HepG2 (cell line): Measurements from ENCODE around the gene UBE2L6. TPM values are rescaled to one million over a fixed set of nuclear protein-coding genes. Genes with fewer than 3 reads are reported as not detected.

ENCODE experiments used
- AKAP8 ChIP-seq: sonication (generic); formaldehyde crosslinking; IDR thresholded peaks from 2 replicates; pipeline ENCODE4 v1.5.1; 2020; ENCODE audit warnings: mild to moderate bottlenecking, missing genetic modification reagents
- DNMT3B ChIP-seq: conservative IDR thresholded peaks from 2 replicates; pipeline ENCODE4 v1.6.1; 2016; ENCODE audit warnings: missing biosample characterization, control low read depth
- FLYWCH1 ChIP-seq: sonication (generic); formaldehyde crosslinking; IDR thresholded peaks from 2 replicates; pipeline ENCODE4 v1.8.1; 2023; ENCODE audit warnings: mild to moderate bottlenecking, missing genetic modification reagents
- HMG20A ChIP-seq: IDR thresholded peaks from 2 replicates; pipeline ENCODE4 v1.6.1; 2016; ENCODE audit warnings: borderline replicate concordance
- HNF4G ChIP-seq, 2 experiments: sonication (generic) in 1 of 2; formaldehyde crosslinking in 1 of 2; IDR thresholded peaks; 2 replicates each; pipeline versions ENCODE4 v1.4.0 to v1.6.1; 2011 to 2020; ENCODE audit warnings: borderline replicate concordance in 2 of 2, low read depth in 2 of 2, mild to moderate bottlenecking in 2 of 2, low read length in 1 of 2, missing genetic modification reagents in 1 of 2, moderate library complexity in 1 of 2
- IRF1 ChIP-seq: sonication (generic); formaldehyde crosslinking; IDR thresholded peaks from 2 replicates; pipeline ENCODE4 v1.4.0; 2020; ENCODE audit warnings: low read depth, mild to moderate bottlenecking, missing genetic modification reagents
- MAFF ChIP-seq: IDR thresholded peaks from 2 replicates; pipeline ENCODE4 v1.6.1; 2011; ENCODE audit warnings: low read depth, low read length, improper control_type of control experiment
- MATR3 ChIP-seq: sonication (generic); formaldehyde crosslinking; IDR thresholded peaks from 2 replicates; pipeline ENCODE4 v1.4.0; 2020; ENCODE audit warnings: missing genetic modification reagents
- MTF1 ChIP-seq: sonication (generic); formaldehyde crosslinking; IDR thresholded peaks from 2 replicates; pipeline ENCODE4 v1.5.0; 2020; ENCODE audit warnings: missing genetic modification reagents
- MYNN ChIP-seq: sonication (generic); formaldehyde crosslinking; IDR thresholded peaks from 2 replicates; pipeline ENCODE4 v1.4.0; 2020; ENCODE audit warnings: mild to moderate bottlenecking, low read depth, missing genetic modification reagents
- NCOA2 ChIP-seq: sonication (generic); formaldehyde crosslinking; IDR thresholded peaks from 2 replicates; pipeline ENCODE4 v1.8.0; 2022; ENCODE audit warnings: inconsistent platforms
- NR2C2 ChIP-seq: sonication (generic); formaldehyde crosslinking; IDR thresholded peaks from 2 replicates; pipeline ENCODE4 v1.4.0; 2020; ENCODE audit warnings: missing genetic modification reagents, mild to moderate bottlenecking, moderate library complexity, borderline replicate concordance
- NR2F1 ChIP-seq, 2 experiments: fragments of 450-650 bp in 1 of 2; formaldehyde crosslinking in 1 of 2; IDR thresholded peaks; 2 replicates each; pipeline versions ENCODE4 v1.5.0 to v1.6.1; 2016 to 2020; ENCODE audit warnings: mild to moderate bottlenecking in 1 of 2, missing compliant biosample characterization in 1 of 2, missing genetic modification reagents in 1 of 2, moderate library complexity in 1 of 2
- NR3C1 ChIP-seq: sonication (generic); formaldehyde crosslinking; IDR thresholded peaks from 2 replicates; pipeline ENCODE4 v1.4.0; 2020; ENCODE audit warnings: missing genetic modification reagents
- PRPF4 ChIP-seq: fragments of 200-400 bp; formaldehyde crosslinking; IDR thresholded peaks from 2 replicates; pipeline ENCODE4 v1.6.1; 2016; ENCODE audit warnings: low read length, low read depth; ENCODE audit not compliant: poor library complexity, severe bottlenecking
- RAD21 ChIP-seq: fragments of 450-650 bp; formaldehyde crosslinking; IDR thresholded peaks from 2 replicates; pipeline ENCODE4 v1.5.0; 2020; ENCODE audit warnings: mild to moderate bottlenecking
- SMARCC2 ChIP-seq: fragments of 450-650 bp; IDR thresholded peaks from 2 replicates; pipeline ENCODE4 v1.6.1; 2017; ENCODE audit warnings: antibody characterized with exemption, mild to moderate bottlenecking
- THYN1 ChIP-seq: sonication (generic); formaldehyde crosslinking; IDR thresholded peaks from 2 replicates; pipeline ENCODE4 v1.8.1; 2023; ENCODE audit warnings: low read depth, mild to moderate bottlenecking, moderate library complexity, missing genetic modification reagents, borderline replicate concordance
- ZBTB42 ChIP-seq: sonication (generic); formaldehyde crosslinking; IDR thresholded peaks from 2 replicates; pipeline ENCODE4 v1.5.0; 2020; ENCODE audit warnings: mild to moderate bottlenecking, missing genetic modification reagents
- ZNF207 ChIP-seq: fragments of 450-650 bp; IDR thresholded peaks from 2 replicates; pipeline ENCODE4 v1.6.1; 2016; ENCODE audit warnings: antibody characterized with exemption, borderline replicate concordance
- ZNF317 ChIP-seq: sonication (generic); formaldehyde crosslinking; IDR thresholded peaks from 2 replicates; pipeline ENCODE4 v1.5.0; 2020; ENCODE audit warnings: mild to moderate bottlenecking, missing genetic modification reagents
- ZNF431 ChIP-seq: sonication (generic); formaldehyde crosslinking; IDR thresholded peaks from 2 replicates; pipeline ENCODE4 v1.9.0; 2022; ENCODE audit warnings: missing genetic modification reagents, low read depth, mild to moderate bottlenecking, borderline replicate concordance
- ZNF879 ChIP-seq: sonication (generic); formaldehyde crosslinking; IDR thresholded peaks from 2 replicates; pipeline ENCODE4 v1.8.1; 2023; ENCODE audit warnings: missing genetic modification reagents
- polyA plus RNA-seq, 8 experiments: library from polyadenylated mRNA; depleted of rRNA in 3 of 8; stranded (reverse) in 7 of 8; unstranded in 1 of 8; fragments of >200 nt; fragmentation: Illumina TruSeq in 4 of 8; extraction: Trizol in 4 of 8; gene quantifications; 2 replicates each; pipeline versions ENCODE4 v1.2.1 to v1.2.3, GENCODE V29; 2011 to 2016; ENCODE audit warnings: low read depth in 4 of 8, missing spikeins in 1 of 8, mixed read lengths in 1 of 8; ENCODE audit not compliant: insufficient read depth in 1 of 8
- total RNA-seq, 5 experiments: library from RNA; depleted of rRNA; stranded (reverse); fragments of >200 nt; fragmentation: Illumina TruSeq; extraction: Trizol; gene quantifications; 2 replicates each; pipeline ENCODE4 v1.2.3, GENCODE V29; 2016; ENCODE audit warnings: low read depth in 1 of 5
- TF ChIP-seq, protein P1 (sequence below): sonication (generic); formaldehyde crosslinking; IDR thresholded peaks from 2 replicates; pipeline ENCODE4 v1.4.0; 2020; ENCODE audit warnings: missing genetic modification reagents
- TF ChIP-seq, protein P2 (sequence below): sonication (generic); formaldehyde crosslinking; IDR thresholded peaks from 2 replicates; pipeline ENCODE4 v1.5.0; 2020; ENCODE audit warnings: mild to moderate bottlenecking, missing genetic modification reagents
- TF ChIP-seq, protein P3 (sequence below): IDR thresholded peaks from 2 replicates; pipeline ENCODE4 v1.6.1; 2016; ENCODE audit warnings: missing compliant biosample characterization, missing genetic modification reagents, borderline replicate concordance

The UBE2L6 gene
- total and polyA plus RNA-seq, 2 of the 13 experiments (the other 11 are each of a cell fraction or from before 2014, with no cell fraction given), result 30.3 to 30.4 TPM

DNA sequence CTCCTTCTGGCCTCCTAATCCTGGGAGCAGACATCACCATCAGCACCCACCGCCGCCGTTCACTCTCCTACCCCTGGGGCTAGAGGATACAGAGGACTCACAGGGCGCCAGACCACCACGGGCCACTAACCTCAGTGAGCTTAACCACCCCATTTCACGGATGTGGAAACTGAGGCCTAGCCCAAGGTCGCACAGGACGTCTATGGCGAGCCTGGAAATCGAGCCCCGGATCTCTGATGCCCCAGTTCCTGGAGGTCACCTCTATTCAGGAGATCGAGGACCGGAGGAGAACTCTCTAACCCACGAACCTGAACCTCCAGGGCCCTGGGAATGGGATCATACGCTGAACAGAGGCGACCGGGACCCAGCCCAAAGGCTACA is 37.3 kb downstream of the UBE2L6 start (continued):
- TF ChIP-seq, protein P1, sequence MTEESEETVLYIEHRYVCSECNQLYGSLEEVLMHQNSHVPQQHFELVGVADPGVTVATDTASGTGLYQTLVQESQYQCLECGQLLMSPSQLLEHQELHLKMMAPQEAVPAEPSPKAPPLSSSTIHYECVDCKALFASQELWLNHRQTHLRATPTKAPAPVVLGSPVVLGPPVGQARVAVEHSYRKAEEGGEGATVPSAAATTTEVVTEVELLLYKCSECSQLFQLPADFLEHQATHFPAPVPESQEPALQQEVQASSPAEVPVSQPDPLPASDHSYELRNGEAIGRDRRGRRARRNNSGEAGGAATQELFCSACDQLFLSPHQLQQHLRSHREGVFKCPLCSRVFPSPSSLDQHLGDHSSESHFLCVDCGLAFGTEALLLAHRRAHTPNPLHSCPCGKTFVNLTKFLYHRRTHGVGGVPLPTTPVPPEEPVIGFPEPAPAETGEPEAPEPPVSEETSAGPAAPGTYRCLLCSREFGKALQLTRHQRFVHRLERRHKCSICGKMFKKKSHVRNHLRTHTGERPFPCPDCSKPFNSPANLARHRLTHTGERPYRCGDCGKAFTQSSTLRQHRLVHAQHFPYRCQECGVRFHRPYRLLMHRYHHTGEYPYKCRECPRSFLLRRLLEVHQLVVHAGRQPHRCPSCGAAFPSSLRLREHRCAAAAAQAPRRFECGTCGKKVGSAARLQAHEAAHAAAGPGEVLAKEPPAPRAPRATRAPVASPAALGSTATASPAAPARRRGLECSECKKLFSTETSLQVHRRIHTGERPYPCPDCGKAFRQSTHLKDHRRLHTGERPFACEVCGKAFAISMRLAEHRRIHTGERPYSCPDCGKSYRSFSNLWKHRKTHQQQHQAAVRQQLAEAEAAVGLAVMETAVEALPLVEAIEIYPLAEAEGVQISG (CRISPR knock-in tag), result no peak
- TF ChIP-seq MAFF, result no peak
- TF ChIP-seq, protein P2, sequence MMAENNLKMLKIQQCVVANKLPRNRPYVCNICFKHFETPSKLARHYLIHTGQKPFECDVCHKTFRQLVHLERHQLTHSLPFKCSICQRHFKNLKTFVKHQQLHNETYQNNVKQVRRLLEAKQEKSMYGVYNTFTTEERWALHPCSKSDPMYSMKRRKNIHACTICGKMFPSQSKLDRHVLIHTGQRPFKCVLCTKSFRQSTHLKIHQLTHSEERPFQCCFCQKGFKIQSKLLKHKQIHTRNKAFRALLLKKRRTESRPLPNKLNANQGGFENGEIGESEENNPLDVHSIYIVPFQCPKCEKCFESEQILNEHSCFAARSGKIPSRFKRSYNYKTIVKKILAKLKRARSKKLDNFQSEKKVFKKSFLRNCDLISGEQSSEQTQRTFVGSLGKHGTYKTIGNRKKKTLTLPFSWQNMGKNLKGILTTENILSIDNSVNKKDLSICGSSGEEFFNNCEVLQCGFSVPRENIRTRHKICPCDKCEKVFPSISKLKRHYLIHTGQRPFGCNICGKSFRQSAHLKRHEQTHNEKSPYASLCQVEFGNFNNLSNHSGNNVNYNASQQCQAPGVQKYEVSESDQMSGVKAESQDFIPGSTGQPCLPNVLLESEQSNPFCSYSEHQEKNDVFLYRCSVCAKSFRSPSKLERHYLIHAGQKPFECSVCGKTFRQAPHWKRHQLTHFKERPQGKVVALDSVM, result no peak
- no peak for TF ChIP-seq NR3C1 (CRISPR knock-in tag)
- no peak for TF ChIP-seq ZNF431
- TF ChIP-seq AKAP8 (CRISPR knock-in tag), result 0 out of 2 replicates have a peak, but pooled peaks have one; percentile 22
- TF ChIP-seq MATR3 (CRISPR knock-in tag), result no peak
- no peak for TF ChIP-seq DNMT3B (CRISPR knock-in tag)
- TF ChIP-seq THYN1 (CRISPR knock-in tag), result no peak
- no peak for TF ChIP-seq FLYWCH1 (CRISPR knock-in tag)
- no peak for TF ChIP-seq MTF1 (CRISPR knock-in tag)
- no peak for TF ChIP-seq NCOA2 (CRISPR knock-in tag)
- TF ChIP-seq, protein P3, sequence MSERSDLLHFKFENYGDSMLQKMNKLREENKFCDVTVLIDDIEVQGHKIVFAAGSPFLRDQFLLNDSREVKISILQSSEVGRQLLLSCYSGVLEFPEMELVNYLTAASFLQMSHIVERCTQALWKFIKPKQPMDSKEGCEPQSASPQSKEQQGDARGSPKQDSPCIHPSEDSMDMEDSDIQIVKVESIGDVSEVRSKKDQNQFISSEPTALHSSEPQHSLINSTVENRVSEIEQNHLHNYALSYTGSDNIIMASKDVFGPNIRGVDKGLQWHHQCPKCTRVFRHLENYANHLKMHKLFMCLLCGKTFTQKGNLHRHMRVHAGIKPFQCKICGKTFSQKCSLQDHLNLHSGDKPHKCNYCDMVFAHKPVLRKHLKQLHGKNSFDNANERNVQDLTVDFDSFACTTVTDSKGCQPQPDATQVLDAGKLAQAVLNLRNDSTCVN (CRISPR knock-in tag), result no peak
- no peak for TF ChIP-seq ZNF317
- no peak for TF ChIP-seq ZBTB42 (CRISPR knock-in tag)
- TF ChIP-seq ZNF879 (CRISPR knock-in tag), result no peak
- TF ChIP-seq MYNN (CRISPR knock-in tag), result no peak
- no peak for TF ChIP-seq NR2F1 (CRISPR knock-in tag; IDR thresholded peaks at IDR 0.05)
- no peak for TF ChIP-seq HMG20A
- no peak for TF ChIP-seq PRPF4
- TF ChIP-seq NR2C2 (CRISPR knock-in tag), result no peak
- no peak for TF ChIP-seq RAD21
- TF ChIP-seq ZNF207, result no peak
- no peak for TF ChIP-seq IRF1 (CRISPR knock-in tag)
- TF ChIP-seq SMARCC2, result no peak
- TF ChIP-seq HNF4G (IDR thresholded peaks at IDR 0.05; ENCODE audit: borderline replicate concordance, low read depth, low read length), result no peak
- no peak for TF ChIP-seq HNF4G (CRISPR knock-in tag; IDR thresholded peaks at IDR 0.05; ENCODE audit: borderline replicate concordance, low read depth)
